ENCODE measurements around the gene GZMH. TPM values are rescaled to one million over a fixed set of nuclear protein-coding genes. Genes with fewer than 3 reads are reported as not detected.

GZMH gene
- total and polyA plus RNA-seq, 8 donors: 0.21 to 0.90 (median 0.64) TPM; not detected in 2

DNA sequence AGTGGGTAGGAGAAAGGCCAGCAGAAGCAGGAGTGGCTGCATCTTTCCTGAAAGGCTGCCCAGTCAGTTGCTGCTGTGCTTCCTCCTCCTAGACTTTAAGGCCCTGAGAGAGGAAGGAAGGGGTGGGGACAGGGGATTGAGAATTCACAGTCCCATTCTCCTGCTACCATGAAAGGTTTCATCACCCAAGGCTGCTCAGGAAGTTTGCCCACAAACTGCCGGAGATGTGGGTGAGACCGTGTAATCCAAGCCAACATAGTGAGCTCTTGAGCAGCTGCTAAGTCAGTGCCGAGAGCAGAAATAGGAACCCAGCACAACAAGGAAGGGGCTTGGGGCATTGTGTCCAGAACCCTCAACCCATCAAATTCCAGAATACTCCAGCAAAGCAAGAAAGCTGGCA is 33.3 kb downstream of the GZMH start, which contains the start of gene CTSG:
Gene CTSG, minus strand, starts transcription at position 69 of the 400 bp plus-strand sequence. Its CDS starts 27 bp downstream, at position 42.
- Histone ChIP-seq H3K9me3 (no peaks in the 10 kb centered on the region), H3K27ac (no peak within 1 kb of the TSS), H3K27me3 (no peaks in the 10 kb centered on the region), H3K4me1 (no peaks in the 10 kb centered on the region), H3K36me3 (no peaks in the 10 kb centered on the region), H3K4me3 (no peak within 1 kb of the TSS)
- TF ChIP-seq, protein P1, sequence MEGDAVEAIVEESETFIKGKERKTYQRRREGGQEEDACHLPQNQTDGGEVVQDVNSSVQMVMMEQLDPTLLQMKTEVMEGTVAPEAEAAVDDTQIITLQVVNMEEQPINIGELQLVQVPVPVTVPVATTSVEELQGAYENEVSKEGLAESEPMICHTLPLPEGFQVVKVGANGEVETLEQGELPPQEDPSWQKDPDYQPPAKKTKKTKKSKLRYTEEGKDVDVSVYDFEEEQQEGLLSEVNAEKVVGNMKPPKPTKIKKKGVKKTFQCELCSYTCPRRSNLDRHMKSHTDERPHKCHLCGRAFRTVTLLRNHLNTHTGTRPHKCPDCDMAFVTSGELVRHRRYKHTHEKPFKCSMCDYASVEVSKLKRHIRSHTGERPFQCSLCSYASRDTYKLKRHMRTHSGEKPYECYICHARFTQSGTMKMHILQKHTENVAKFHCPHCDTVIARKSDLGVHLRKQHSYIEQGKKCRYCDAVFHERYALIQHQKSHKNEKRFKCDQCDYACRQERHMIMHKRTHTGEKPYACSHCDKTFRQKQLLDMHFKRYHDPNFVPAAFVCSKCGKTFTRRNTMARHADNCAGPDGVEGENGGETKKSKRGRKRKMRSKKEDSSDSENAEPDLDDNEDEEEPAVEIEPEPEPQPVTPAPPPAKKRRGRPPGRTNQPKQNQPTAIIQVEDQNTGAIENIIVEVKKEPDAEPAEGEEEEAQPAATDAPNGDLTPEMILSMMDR (IDR thresholded peaks at IDR 0.05): no peak
- DNase-seq (no peak), FAIRE-seq (no peak), ATAC-seq (no peak)
- 55 to 76% methylated on average over 3 of the region's 3 CpGs for WGBS, 2 donors
- intact Hi-C loops (cut with DNase I): no loop called here

DNA sequence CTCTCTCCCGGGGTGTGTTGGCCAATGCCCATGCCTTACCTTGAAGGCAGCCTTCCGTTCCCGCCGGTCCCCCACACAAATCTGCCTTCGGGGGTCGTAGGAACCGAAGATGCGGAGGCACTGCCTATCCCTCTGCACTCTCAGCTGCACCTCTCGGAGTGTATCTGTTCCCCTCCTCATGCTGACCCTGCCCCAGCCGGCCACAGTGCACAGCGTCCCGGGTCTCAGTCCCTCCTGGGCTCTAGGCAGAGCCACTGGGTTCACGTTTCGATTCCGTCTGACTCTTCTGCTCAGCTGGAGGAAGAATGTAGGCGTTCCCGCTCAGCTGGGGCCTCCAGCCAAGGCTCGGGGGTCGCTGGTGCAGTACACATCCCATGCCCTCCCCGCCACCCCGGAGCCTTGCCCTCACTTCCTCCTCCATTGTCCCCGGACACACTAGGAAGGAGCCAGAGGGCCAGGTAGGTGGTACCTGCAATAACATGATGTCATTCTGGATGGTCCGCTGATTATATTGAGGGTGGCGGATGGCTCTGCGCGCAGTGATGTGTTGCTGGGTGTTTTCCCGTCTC is 35.2 kb downstream of the GZMH start:
- WGBS, 2 donors: 66 to 77% methylated on average over 26 to 27 of the region's 27 CpGs
- H3K27me3 ChIP-seq: no peaks in the 10 kb centered on the region
- H3K36me3 ChIP-seq: no peaks in the 10 kb centered on the region
- TF ChIP-seq, protein P1 (IDR thresholded peaks at IDR 0.05): no peak
- intact Hi-C loops (cut with DNase I): no loop called here
- peak in 1 of 6 donors; percentile 28 for DNase-seq
- no peak for ATAC-seq
- H3K4me3 ChIP-seq: no peak overlapping the region
- FAIRE-seq: no peak
- H3K9me3 ChIP-seq: no peaks in the 10 kb centered on the region
- no peak overlapping the region for H3K27ac ChIP-seq
- H3K4me1 ChIP-seq: no peaks in the 10 kb centered on the region

DNA sequence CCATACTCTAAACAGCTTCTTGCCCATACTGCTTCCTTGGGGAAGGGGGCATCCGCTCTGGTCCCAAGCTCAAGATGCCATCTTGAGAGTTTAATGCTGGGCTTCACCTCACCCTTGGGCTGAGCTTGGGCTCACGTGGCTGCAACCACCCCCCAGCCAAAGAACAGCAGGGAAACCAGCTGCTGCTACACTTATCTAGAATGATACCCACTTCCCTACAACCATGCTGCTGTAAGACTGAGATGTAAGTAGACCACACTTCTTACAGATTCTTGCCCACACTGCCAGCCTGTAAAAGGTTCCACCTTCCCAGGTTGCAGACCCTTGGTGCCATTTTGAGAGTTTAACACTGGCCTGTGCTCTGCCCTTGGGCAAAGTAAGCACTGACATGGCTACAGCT is 43.2 kb downstream of the GZMH start:
- intact Hi-C loops (cut with DNase I): no loop called here
- Histone ChIP-seq H3K4me1 (no peaks in the 10 kb centered on the region), H3K9me3 (no peaks in the 10 kb centered on the region), H3K27me3 (no peaks in the 10 kb centered on the region), H3K36me3 (no peaks in the 10 kb centered on the region), H3K4me3 (no peak overlapping the region), H3K27ac (no peak overlapping the region)
- WGBS, 2 donors: 52 to 70% methylated on average over 2 of the region's 2 CpGs
- FAIRE-seq (no peak), DNase-seq (peak in 1 of 6 donors; percentile 20), ATAC-seq (no peak)
- TF ChIP-seq, protein P1 (IDR thresholded peaks at IDR 0.05): no peak

DNA sequence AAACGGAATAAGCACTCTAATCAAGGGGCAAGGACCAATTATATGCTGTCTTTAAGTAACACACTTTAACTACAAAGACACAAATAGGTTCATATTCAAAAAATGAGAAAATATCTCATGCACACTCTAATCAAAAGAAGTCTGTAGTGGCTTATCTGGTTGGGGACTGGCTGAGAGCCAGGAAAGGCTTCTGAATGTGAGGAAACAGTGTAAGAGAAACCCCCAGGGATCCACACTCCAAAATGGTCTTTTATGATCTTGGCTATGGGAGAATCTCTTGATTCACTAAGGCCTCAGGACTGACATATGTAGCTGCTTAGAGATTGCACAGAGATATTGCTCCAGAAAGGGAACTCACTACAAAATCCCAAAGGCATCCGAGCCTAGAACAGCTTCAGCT is 43.7 kb downstream of the GZMH start:
- FAIRE-seq (no peak), ATAC-seq (no peak), DNase-seq (no peak)
- TF ChIP-seq, protein P1 (IDR thresholded peaks at IDR 0.05): no peak
- H3K4me1 ChIP-seq: no peaks in the 10 kb centered on the region
- H3K36me3 ChIP-seq: no peaks in the 10 kb centered on the region
- no peak overlapping the region for H3K4me3 ChIP-seq
- intact Hi-C loops (cut with DNase I): no loop called here
- H3K27ac ChIP-seq: no peak overlapping the region
- no peaks in the 10 kb centered on the region for H3K27me3 ChIP-seq
- 53 to 56% methylated on average over 2 of the region's 2 CpGs for WGBS, 2 donors
- H3K9me3 ChIP-seq: no peaks in the 10 kb centered on the region

DNA sequence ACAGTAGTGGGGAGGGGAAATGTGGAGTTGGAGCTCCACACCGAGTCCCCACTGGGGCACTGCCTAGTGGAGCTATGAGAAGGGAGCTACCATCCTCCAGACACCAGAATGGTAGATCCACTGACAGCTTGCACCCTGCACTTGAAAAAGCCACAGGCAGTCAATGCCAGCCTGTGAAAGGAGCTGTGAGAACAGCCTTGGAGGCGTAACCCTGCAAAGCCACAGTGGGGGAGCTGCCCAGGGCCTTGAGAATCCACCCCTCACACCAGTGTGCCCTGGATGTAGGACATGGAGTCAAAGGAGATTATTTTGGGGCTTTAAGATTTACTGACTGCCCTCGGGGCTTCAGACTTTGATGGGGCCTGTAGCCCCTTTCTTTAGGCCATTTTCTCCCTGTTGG is 46.0 kb downstream of the GZMH start:
- 52 to 78% methylated on average over 3 of the region's 3 CpGs for WGBS, 2 donors
- no peak for FAIRE-seq
- no peak overlapping the region for H3K27ac ChIP-seq
- TF ChIP-seq, protein P1 (IDR thresholded peaks at IDR 0.05): no peak
- intact Hi-C loops (cut with DNase I): no loop called here
- H3K27me3 ChIP-seq: no peaks in the 10 kb centered on the region
- no peak for DNase-seq
- no peaks in the 10 kb centered on the region for H3K4me1 ChIP-seq
- H3K4me3 ChIP-seq: no peak overlapping the region
- ATAC-seq: no peak
- H3K9me3 ChIP-seq: no peaks in the 10 kb centered on the region
- H3K36me3 ChIP-seq: no peaks in the 10 kb centered on the region

Data from pancreas (tissue), 10 donors.